Panc1 (cell line): ENCODE data around the gene FBN1. TPM values are rescaled to one million over a fixed set of nuclear protein-coding genes. Genes with fewer than 3 reads are reported as not detected.

Experiments used
- ATAC-seq: fragments of 200-7000 bp; cut with Tn5 transposase; 2 replicates; pipeline ENCODE4 v1.9.1; 2020; ENCODE audit warnings: mild to moderate bottlenecking, moderate library complexity
- BruUV-seq: library from RNA; stranded (reverse); fragments of 400-500 nt; replicated peaks from 2 replicates; lab custom pipeline; 2021; lab: Mats Ljungman, UMichigan
- CTCF ChIA-PET: fragments of 300-600 bp; sonication (Branson Sonifier 250); formaldehyde crosslinking; loops from one replicate; lab custom pipeline; 2022; ENCODE audit warnings: antibody characterized with exemption; lab: Charles Lee
- POLR2A ChIA-PET: fragments of 300-600 bp; sonication (Branson Sonifier 250); formaldehyde crosslinking; loops from one replicate; lab custom pipeline; 2022; ENCODE audit warnings: antibody characterized with exemption; lab: Charles Lee
- DNase-seq: peaks from one replicate; pipeline ENCODE4 v3.0.0-alpha.2; 2010; ENCODE audit warnings: low read depth, low spot score
- H3K27ac ChIP-seq: 2 replicates; pipeline ENCODE4 v1.5.1; 2011; ENCODE audit warnings: mild to moderate bottlenecking, low read length, inconsistent platforms
- H3K27me3 ChIP-seq: fragments of 200-500 bp; sonication (Bioruptor generic); 2 replicates; pipeline ENCODE4 v1.6.0; 2014; ENCODE audit warnings: low read length, inconsistent platforms; ENCODE audit not compliant: control insufficient read depth, insufficient read depth
- H3K36me3 ChIP-seq: fragments of 200-500 bp; sonication (Bioruptor generic); 2 replicates; pipeline ENCODE4 v1.5.1; 2014; ENCODE audit warnings: inconsistent platforms, mild to moderate bottlenecking, low read length, moderate library complexity; ENCODE audit not compliant: control insufficient read depth, insufficient read depth
- H3K4me1 ChIP-seq: 2 replicates; pipeline ENCODE4 v1.5.1; 2011; ENCODE audit warnings: inconsistent platforms, mild to moderate bottlenecking, low read length, moderate library complexity; ENCODE audit not compliant: control insufficient read depth, insufficient read depth
- H3K4me3 ChIP-seq, 2 experiments: 2 replicates each; pipeline ENCODE4 v1.5.1; 2011 to 2012; ENCODE audit warnings: low read depth in 2 of 2, low read length in 2 of 2, mild to moderate bottlenecking in 2 of 2, inconsistent platforms in 1 of 2, moderate library complexity in 1 of 2
- H3K9me3 ChIP-seq: fragments of 200-500 bp; sonication (Bioruptor generic); 2 replicates; pipeline ENCODE4 v1.5.1; 2014; ENCODE audit warnings: low read depth, mild to moderate bottlenecking, inconsistent platforms, low read length, moderate library complexity; ENCODE audit not compliant: control insufficient read depth, insufficient read depth
- POLR2AphosphoS5 ChIP-seq: IDR thresholded peaks from 2 replicates; pipeline ENCODE4 v1.6.1; 2012; ENCODE audit warnings: mild to moderate bottlenecking, low read depth, low read length, moderate library complexity
- SIN3A ChIP-seq: IDR thresholded peaks from 2 replicates; pipeline ENCODE4 v1.6.1; 2012; ENCODE audit warnings: low read depth, mild to moderate bottlenecking, low read length, moderate library complexity, borderline replicate concordance; ENCODE audit not compliant: insufficient read depth
- TCF7L2 ChIP-seq: IDR thresholded peaks from 2 replicates; pipeline ENCODE4 v1.6.1; 2011; ENCODE audit warnings: mild to moderate bottlenecking, low read depth, low read length, inconsistent platforms
- in situ Hi-C: cut with HindIII; loops from 2 replicates; pipeline ENCODE4 v1.10.0; 2016; ENCODE audit warnings: low sequenced_read_pairs, low pct_unique_long_range_greater_than_20kb
- intact Hi-C: fragments of 100-400 bp; cut with micrococcal nuclease; formaldehyde crosslinking; loops from one replicate; pipeline ENCODE4 v1.10.0; 2022; ENCODE audit not compliant: unreplicated experiment
- total RNA-seq: library from RNA; stranded (reverse); gene quantifications from one replicate; pipeline ENCODE4 v1.2.1, GENCODE V29; 2021; ENCODE audit not compliant: unreplicated experiment
- TF ChIP-seq, protein P1 (sequence below): fragments of 450-650 bp; IDR thresholded peaks from 2 replicates; pipeline ENCODE4 v1.5.1; 2017; ENCODE audit warnings: mild to moderate bottlenecking
- TF ChIP-seq, protein P2 (sequence below), 2 experiments: IDR thresholded peaks; 2 replicates each; pipeline ENCODE4 v1.6.1; 2011 to 2012; ENCODE audit warnings: low read depth in 2 of 2, control low read depth in 1 of 2, low read length in 1 of 2, mild to moderate bottlenecking in 1 of 2, moderate library complexity in 1 of 2; ENCODE audit not compliant: insufficient read depth in 1 of 2

Gene FBN1
- total RNA-seq, 1 experiment from 2014 or later: 0.46 TPM

DNA sequence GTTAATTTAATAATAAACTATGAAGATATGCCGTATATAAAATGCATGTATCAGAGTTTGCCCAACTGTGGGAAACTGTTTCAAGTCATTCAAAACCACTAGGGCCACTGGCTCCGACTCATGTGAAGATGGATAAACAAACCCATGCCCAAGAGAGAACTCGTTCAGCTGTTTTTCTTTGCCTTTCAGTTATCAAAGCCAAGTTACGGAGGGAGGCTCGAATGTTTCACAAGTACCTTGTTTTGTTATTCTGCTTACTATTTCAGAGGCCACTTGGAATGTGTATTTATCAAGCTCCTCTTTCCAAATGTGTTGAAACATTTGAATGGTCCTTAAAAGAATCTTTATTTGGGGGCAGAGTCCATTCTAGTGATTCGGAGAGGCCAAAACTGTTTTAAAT lies 232.2 kb downstream of the FBN1 start:
- TF ChIP-seq POLR2AphosphoS5: no peak
- TF ChIP-seq TCF7L2: no peak
- no peak for TF ChIP-seq SIN3A
- TF ChIP-seq, protein P1, sequence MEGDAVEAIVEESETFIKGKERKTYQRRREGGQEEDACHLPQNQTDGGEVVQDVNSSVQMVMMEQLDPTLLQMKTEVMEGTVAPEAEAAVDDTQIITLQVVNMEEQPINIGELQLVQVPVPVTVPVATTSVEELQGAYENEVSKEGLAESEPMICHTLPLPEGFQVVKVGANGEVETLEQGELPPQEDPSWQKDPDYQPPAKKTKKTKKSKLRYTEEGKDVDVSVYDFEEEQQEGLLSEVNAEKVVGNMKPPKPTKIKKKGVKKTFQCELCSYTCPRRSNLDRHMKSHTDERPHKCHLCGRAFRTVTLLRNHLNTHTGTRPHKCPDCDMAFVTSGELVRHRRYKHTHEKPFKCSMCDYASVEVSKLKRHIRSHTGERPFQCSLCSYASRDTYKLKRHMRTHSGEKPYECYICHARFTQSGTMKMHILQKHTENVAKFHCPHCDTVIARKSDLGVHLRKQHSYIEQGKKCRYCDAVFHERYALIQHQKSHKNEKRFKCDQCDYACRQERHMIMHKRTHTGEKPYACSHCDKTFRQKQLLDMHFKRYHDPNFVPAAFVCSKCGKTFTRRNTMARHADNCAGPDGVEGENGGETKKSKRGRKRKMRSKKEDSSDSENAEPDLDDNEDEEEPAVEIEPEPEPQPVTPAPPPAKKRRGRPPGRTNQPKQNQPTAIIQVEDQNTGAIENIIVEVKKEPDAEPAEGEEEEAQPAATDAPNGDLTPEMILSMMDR: no peak
- TF ChIP-seq, protein P2, sequence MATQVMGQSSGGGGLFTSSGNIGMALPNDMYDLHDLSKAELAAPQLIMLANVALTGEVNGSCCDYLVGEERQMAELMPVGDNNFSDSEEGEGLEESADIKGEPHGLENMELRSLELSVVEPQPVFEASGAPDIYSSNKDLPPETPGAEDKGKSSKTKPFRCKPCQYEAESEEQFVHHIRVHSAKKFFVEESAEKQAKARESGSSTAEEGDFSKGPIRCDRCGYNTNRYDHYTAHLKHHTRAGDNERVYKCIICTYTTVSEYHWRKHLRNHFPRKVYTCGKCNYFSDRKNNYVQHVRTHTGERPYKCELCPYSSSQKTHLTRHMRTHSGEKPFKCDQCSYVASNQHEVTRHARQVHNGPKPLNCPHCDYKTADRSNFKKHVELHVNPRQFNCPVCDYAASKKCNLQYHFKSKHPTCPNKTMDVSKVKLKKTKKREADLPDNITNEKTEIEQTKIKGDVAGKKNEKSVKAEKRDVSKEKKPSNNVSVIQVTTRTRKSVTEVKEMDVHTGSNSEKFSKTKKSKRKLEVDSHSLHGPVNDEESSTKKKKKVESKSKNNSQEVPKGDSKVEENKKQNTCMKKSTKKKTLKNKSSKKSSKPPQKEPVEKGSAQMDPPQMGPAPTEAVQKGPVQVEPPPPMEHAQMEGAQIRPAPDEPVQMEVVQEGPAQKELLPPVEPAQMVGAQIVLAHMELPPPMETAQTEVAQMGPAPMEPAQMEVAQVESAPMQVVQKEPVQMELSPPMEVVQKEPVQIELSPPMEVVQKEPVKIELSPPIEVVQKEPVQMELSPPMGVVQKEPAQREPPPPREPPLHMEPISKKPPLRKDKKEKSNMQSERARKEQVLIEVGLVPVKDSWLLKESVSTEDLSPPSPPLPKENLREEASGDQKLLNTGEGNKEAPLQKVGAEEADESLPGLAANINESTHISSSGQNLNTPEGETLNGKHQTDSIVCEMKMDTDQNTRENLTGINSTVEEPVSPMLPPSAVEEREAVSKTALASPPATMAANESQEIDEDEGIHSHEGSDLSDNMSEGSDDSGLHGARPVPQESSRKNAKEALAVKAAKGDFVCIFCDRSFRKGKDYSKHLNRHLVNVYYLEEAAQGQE (IDR thresholded peaks at IDR 0.05; ENCODE audit: insufficient read depth in 1 of 2, low read depth in 2 of 2, low read length in 1 of 2): no peak
- POLR2A ChIA-PET: no interaction called here
- no peaks in the 10 kb centered on the region for H3K4me1 ChIP-seq
- DNase-seq: no peak
- no TSS peak for BruUV-seq
- H3K27ac ChIP-seq: no peak overlapping the region
- in situ Hi-C loops (no loop called here), intact Hi-C loops (no loop called here)
- H3K36me3 ChIP-seq: no peaks in the 10 kb centered on the region
- no peak overlapping the region for H3K4me3 ChIP-seq
- H3K27me3 ChIP-seq: no peaks in the 10 kb centered on the region
- H3K9me3 ChIP-seq: no peaks in the 10 kb centered on the region
- ATAC-seq: no peak
- CTCF ChIA-PET: no interaction called here

DNA sequence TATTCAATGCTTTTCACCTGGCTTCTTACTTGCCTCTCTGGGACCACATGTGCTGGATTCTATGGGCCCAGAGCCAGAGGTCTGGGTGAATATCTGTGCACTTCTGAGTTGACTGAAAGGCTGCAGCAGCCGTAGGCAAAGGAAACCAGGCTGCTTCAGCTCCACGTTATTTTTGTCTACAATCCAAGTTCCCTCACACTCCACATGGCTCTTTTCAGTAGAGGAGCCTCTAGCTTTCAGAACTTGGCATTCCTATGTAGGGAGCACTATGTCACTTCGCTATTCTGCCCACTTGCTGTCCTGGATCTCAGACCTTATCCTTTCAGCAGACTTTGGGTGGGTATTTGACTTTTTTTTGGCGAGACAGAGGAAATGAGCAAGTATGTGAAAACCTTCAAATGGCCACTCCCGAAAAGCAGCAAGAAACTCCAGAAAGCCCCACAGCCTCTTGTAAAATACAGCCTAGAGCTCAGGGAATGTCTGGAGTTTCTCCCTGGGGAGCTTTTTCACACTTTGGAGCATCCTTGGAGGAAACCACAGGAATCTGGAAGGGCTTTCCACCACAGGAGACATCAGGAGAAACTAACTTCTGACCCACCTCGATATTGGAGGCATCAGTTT lies 233.4 kb downstream of the FBN1 start:
- Histone ChIP-seq H3K4me1 (no peaks in the 10 kb centered on the region), H3K4me3 (no peak overlapping the region), H3K9me3 (no peaks in the 10 kb centered on the region), H3K36me3 (no peaks in the 10 kb centered on the region), H3K27ac (no peak overlapping the region), H3K27me3 (no peaks in the 10 kb centered on the region)
- ATAC-seq (no peak), DNase-seq (no peak)
- ChIA-PET CTCF (no interaction called here), POLR2A (no interaction called here)
- in situ Hi-C loops (no loop called here), intact Hi-C loops (no loop called here)
- BruUV-seq: no TSS peak
- TF ChIP-seq TCF7L2 (no peak), SIN3A (no peak), POLR2AphosphoS5 (no peak)
- TF ChIP-seq, protein P2 (IDR thresholded peaks at IDR 0.05; ENCODE audit: insufficient read depth in 1 of 2, low read depth in 2 of 2, low read length in 1 of 2): no peak
- TF ChIP-seq, protein P1: no peak
